Endodermal cell (in vitro differentiated cells): ENCODE measurements around the gene HIGD1C. TPM values are rescaled to one million over a fixed set of nuclear protein-coding genes. Genes with fewer than 3 reads are reported as not detected.

Experiments
- DNase-seq: peaks from one replicate; pipeline ENCODE4 v3.0.0-alpha.2; 2017
- H3K27ac ChIP-seq: 2 replicates; pipeline ENCODE4 v1.5.1; 2013; ENCODE audit warnings: mild to moderate bottlenecking, low read depth, low read length, moderate library complexity
- H3K27me3 ChIP-seq: 2 replicates; pipeline ENCODE4 v1.6.1; 2013; ENCODE audit warnings: mild to moderate bottlenecking, low read length, moderate library complexity; ENCODE audit not compliant: insufficient read depth, control insufficient read depth, poor library complexity, severe bottlenecking
- H3K36me3 ChIP-seq: 2 replicates; pipeline ENCODE4 v1.7.0; 2013; ENCODE audit warnings: mild to moderate bottlenecking, low read length, moderate library complexity; ENCODE audit not compliant: control insufficient read depth, insufficient read depth
- H3K4me1 ChIP-seq: one replicate; pipeline ENCODE4 v1.7.0; 2013; ENCODE audit warnings: low read length; ENCODE audit not compliant: control insufficient read depth, insufficient read depth
- H3K4me3 ChIP-seq: 2 replicates; pipeline ENCODE4 v1.5.1; 2013; ENCODE audit warnings: mild to moderate bottlenecking, low read length, moderate library complexity
- H3K9ac ChIP-seq: 2 replicates; pipeline ENCODE4 v1.6.1; 2013; ENCODE audit warnings: mild to moderate bottlenecking, low read length, moderate library complexity; ENCODE audit not compliant: poor library complexity, severe bottlenecking; ENCODE audit errors: extremely low read depth
- H3K9me3 ChIP-seq: 2 replicates; pipeline ENCODE4 v1.6.1; 2013; ENCODE audit warnings: mild to moderate bottlenecking, low read length, moderate library complexity; ENCODE audit not compliant: control insufficient read depth
- H3K27ac Mint-ChIP-seq: 2 replicates; pipeline ENCODE4 v1.8.0; 2020; ENCODE audit warnings: mixed read lengths
- H3K27me3 Mint-ChIP-seq: 2 replicates; pipeline ENCODE4 v1.8.0; 2021; ENCODE audit warnings: mild to moderate bottlenecking, mixed read lengths; ENCODE audit not compliant: insufficient read depth
- H3K36me3 Mint-ChIP-seq: 2 replicates; pipeline ENCODE4 v1.8.0; 2020; ENCODE audit warnings: low read depth, mixed read lengths
- H3K4me1 Mint-ChIP-seq: 2 replicates; pipeline ENCODE4 v1.8.0; 2020; ENCODE audit warnings: mixed read lengths
- H3K4me3 Mint-ChIP-seq: 2 replicates; pipeline ENCODE4 v1.8.0; 2020; ENCODE audit warnings: mild to moderate bottlenecking, moderate library complexity, mixed read lengths
- H3K9me3 Mint-ChIP-seq: 2 replicates; pipeline ENCODE4 v1.8.0; 2020; ENCODE audit warnings: mild to moderate bottlenecking, mixed read lengths
- CTCF ChIP-seq: fragments of 200-600 bp; sonication (generic); conservative IDR thresholded peaks from 2 replicates; pipeline ENCODE4 v1.5.0; 2021; ENCODE audit warnings: antibody characterized with exemption, mild to moderate bottlenecking
- WGBS, 2 experiments: methylation state at CpG; one replicate each; pipeline versions ENCODE4 v1.1.5 to v1.1.7; 2013; ENCODE audit warnings: missing lambda C conversion rate in 2 of 2, mixed read lengths in 1 of 2; ENCODE audit not compliant: insufficient coverage in 1 of 2, insufficient read length in 1 of 2; 5-methylcytosine and 5-hydroxymethylcytosine counted together
- total RNA-seq, 2 donors: library from RNA; stranded (reverse); fragmentation: NEBNext Ultra II Directional in 1 of 2; extraction: Animal tissue kit (Norgen Biotek cat#: 25700) in 1 of 2; gene quantifications; 2 replicates in 1 of 2; 3 replicates in 1 of 2; pipeline ENCODE4 v1.2.1, GENCODE V29; 2021

HIGD1C gene
- total RNA-seq, 2 donors from 2014 or later, result not detected

GRCh38 chr12:50947933-50948626 lies 4.3 kb upstream of the HIGD1C start:
- H3K4me3 Mint-ChIP-seq, result no peak overlapping the region
- H3K4me1 ChIP-seq, result no peaks in the 10 kb centered on the region
- H3K9me3 Mint-ChIP-seq, result peaks cover 5% of the 10 kb centered on the region
- no peak for TF ChIP-seq CTCF
- H3K27me3 Mint-ChIP-seq, result no peaks in the 10 kb centered on the region
- H3K27ac Mint-ChIP-seq, result no peak overlapping the region
- H3K27me3 ChIP-seq, result no peaks in the 10 kb centered on the region
- H3K9me3 ChIP-seq, result no peaks in the 10 kb centered on the region
- no peak for DNase-seq
- H3K36me3 Mint-ChIP-seq, result no peaks in the 10 kb centered on the region
- no peak overlapping the region for H3K9ac ChIP-seq
- no peak overlapping the region for H3K4me3 ChIP-seq
- no peaks in the 10 kb centered on the region for H3K36me3 ChIP-seq
- no peak overlapping the region for H3K27ac ChIP-seq
- 93 to 100% methylated on average over 3 of the region's 3 CpGs for WGBS, 2 experiments
- H3K4me1 Mint-ChIP-seq, result no peaks in the 10 kb centered on the region

DNA sequence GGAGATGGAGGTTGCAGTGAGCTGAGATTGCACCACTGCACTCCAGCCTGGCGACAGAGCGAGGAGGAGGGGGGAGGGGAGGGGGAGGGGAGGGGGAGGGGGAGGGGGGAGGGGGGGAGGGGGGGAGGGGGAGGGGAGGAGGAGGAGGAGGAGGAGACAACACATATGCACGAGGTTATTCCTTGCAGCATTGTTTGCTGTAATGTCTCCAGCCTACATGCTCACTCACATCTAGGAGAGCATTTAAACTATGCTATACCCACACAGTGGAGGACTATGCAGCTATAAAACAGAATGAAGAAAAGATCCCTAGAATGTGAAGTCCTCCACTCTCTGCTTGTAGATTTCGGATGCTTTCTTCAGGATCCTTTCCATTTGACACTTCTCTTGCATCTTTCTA lies 3.5 kb upstream of the HIGD1C start:
- Mint-ChIP-seq H3K27me3 (no peaks in the 10 kb centered on the region), H3K9me3 (peaks cover 5% of the 10 kb centered on the region), H3K4me1 (no peaks in the 10 kb centered on the region), H3K27ac (no peak overlapping the region), H3K36me3 (no peaks in the 10 kb centered on the region), H3K4me3 (no peak overlapping the region)
- Histone ChIP-seq H3K27me3 (no peaks in the 10 kb centered on the region), H3K9ac (no peak overlapping the region), H3K27ac (no peak overlapping the region), H3K36me3 (no peaks in the 10 kb centered on the region), H3K4me1 (no peaks in the 10 kb centered on the region), H3K4me3 (no peak overlapping the region), H3K9me3 (no peaks in the 10 kb centered on the region)
- 94 to 100% methylated on average over 1 to 2 of the region's 4 CpGs for WGBS, 2 experiments
- no peak for DNase-seq
- TF ChIP-seq CTCF, result no peak

DNA sequence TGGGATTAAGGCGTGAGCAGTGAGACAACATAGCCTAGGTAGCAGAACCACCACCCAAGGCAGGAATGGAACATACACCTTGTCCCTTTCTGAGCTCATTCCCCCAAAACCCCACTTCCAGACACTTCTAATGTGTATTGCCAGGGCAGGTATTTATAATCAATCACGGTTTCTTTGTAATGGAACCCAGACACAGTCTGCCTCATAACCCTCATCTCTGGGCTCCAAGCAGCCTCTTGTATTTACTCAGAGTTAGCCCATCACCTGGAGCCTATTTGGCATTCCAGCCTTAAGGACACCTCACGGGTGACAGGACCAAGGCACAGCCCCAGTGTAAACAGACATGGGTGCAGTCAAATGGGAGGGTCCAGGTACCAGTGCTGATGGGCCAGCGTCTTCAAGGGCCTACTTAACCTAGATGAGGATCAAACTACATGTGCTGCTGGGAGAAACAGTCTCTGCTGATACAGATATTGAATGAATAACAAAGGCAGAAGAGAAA lies 2.5 kb upstream of the HIGD1C start:
- no peak overlapping the region for H3K27ac ChIP-seq
- H3K4me3 ChIP-seq, result no peak overlapping the region
- Mint-ChIP-seq H3K36me3 (no peaks in the 10 kb centered on the region), H3K4me1 (no peaks in the 10 kb centered on the region), H3K4me3 (no peak overlapping the region), H3K27ac (no peak overlapping the region), H3K9me3 (peaks cover 5% of the 10 kb centered on the region), H3K27me3 (no peaks in the 10 kb centered on the region)
- DNase-seq, result no peak
- H3K27me3 ChIP-seq, result no peaks in the 10 kb centered on the region
- no peak overlapping the region for H3K9ac ChIP-seq
- TF ChIP-seq CTCF, result no peak
- H3K9me3 ChIP-seq, result no peaks in the 10 kb centered on the region
- H3K36me3 ChIP-seq, result no peaks in the 10 kb centered on the region
- 87 to 94% methylated on average over 4 of the region's 4 CpGs for WGBS, 2 experiments
- no peaks in the 10 kb centered on the region for H3K4me1 ChIP-seq
